GM21526 (cell line): ENCODE data around the gene GPR75.

Experiments
- ATAC-seq: cut with Tn5 transposase; IDR thresholded peaks from one replicate; pipeline ENCODE4 v1.9.1; 2021; ENCODE audit warnings: moderate library complexity; ENCODE audit not compliant: unreplicated experiment, low FRiP score

Gene GPR75

DNA sequence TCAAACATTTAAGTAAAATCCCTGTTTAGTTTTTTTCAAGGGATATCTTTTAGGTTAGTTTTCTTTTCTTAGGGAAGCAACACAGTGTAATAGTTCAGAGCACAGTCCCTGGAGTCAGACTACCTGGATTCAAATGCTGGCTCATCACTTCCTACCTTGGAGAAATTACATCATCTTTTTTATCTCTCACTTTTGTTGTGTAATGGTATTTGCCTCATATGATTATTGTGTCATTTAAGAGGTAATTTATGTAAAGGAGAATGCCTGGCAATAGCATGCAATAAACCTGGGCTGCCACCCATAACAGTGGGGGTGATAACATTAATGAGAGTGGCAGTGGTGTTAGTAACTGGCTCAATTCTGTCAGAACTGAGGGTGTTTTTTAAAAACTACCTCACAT lies 46.6 kb downstream of the GPR75 start:
- no peak for ATAC-seq

DNA sequence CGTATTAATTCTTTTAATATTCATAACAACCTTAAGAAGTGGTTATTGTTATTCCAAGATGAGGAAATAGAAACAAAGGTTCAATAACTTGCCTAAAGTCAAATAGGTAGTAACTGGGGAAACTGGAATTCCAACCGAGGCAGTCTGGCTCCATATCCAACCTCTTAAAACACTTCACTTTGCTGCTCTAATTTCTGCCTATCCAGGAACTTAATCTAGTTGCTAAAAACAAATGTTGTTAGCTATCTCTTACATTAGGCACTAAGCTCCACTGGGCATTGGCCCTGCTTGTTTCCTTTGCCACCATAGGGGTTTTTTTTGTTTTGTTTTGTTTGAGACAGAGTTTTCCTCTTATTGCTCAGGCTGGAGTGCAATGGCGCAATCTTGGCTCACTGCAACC lies 48.2 kb downstream of the GPR75 start:
- ATAC-seq = no peak
